Measurements from ENCODE around the gene ZBTB4.

DNA sequence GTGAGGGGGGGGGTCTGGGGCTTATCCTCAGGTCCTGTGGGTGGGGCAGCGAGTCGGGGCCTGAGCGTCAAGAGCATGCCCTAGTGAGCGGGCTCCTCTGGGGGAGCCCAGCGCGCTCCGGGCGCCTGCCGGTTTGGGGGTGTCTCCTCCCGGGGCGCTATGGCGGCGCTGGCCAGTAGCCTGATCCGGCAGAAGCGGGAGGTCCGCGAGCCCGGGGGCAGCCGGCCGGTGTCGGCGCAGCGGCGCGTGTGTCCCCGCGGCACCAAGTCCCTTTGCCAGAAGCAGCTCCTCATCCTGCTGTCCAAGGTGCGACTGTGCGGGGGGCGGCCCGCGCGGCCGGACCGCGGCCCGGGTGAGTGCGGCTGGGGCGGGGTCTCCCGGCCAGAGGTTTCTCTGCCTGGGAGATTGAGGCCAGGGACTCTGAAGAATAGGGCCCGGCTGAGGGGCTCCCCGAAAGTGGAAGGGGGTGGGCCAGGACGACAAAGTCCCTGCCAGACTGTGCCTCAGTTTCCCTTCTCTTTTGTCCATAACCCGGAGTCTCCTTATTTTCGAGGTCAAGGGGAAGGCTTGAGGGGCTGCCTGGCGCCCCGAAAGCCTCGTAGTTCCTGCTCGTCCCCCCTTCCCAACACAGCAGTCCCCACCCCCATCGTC, 39.8 kb downstream of the ZBTB4 start, which contains the start of gene FGF11:
- TF ChIP-seq POLR2AphosphoS5 (IDR thresholded peaks at IDR 0.05; ENCODE audit: low read depth, low read length) (no peak), POLR2A (IDR thresholded peaks at IDR 0.05; ENCODE audit: low read depth, low read length) (no peak)
